Sciatic nerve (tissue), 2 donors: ENCODE results near the gene IQSEC3. TPM values are rescaled to one million over a fixed set of nuclear protein-coding genes. Genes with fewer than 3 reads are reported as not detected.
"Not testable (repeated sequence)": the region's sequence is repeated elsewhere in the genome, so short reads cannot be mapped to it uniquely, and the experiment has no call there.

ENCODE experiments used
- ATAC-seq: fragments of 200-7000 bp; cut with Tn5 transposase; one replicate; pipeline ENCODE4 v1.9.1; 2020; ENCODE audit warnings: mild to moderate bottlenecking, moderate library complexity
- DNase-seq: peaks from one replicate; pipeline ENCODE4 v3.0.0-alpha.2; 2020; ENCODE audit warnings: low spot score
- intact Hi-C: fragments of 100-400 bp; cut with DNase I; formaldehyde crosslinking; loops from one replicate; pipeline ENCODE4 v1.14.2; 2022
- total RNA-seq: library from RNA; stranded (reverse); fragmentation: NEBNext Ultra II Directional; extraction: Animal tissue kit (Norgen Biotek cat#: 25700); gene quantifications from one replicate; pipeline ENCODE4 v1.2.1, GENCODE V29; 2021
- donor health status: DM: no; HTN: no; CAD: no.
- donor health status: DM: no; HTN: no; CAD: no.

The IQSEC3 gene
- total RNA-seq, result 6.8 TPM

GRCh38 chr12:66428-66781 lies at the start of gene IQSEC3:
Gene IQSEC3 (plus strand): TSS chr12:66767. CDS start chr12:66883, 116 bp downstream.
- ATAC-seq, intact Hi-C loops: not testable (repeated sequence)

GRCh38 chr12:17370-18340 lies 48.9 kb upstream of the IQSEC3 start:
- DNase-seq, ATAC-seq: not testable (repeated sequence)

More at GRCh38 chr12:66428-66781, at the start of gene IQSEC3:
- DNase-seq, result not testable (repeated sequence)

DNA sequence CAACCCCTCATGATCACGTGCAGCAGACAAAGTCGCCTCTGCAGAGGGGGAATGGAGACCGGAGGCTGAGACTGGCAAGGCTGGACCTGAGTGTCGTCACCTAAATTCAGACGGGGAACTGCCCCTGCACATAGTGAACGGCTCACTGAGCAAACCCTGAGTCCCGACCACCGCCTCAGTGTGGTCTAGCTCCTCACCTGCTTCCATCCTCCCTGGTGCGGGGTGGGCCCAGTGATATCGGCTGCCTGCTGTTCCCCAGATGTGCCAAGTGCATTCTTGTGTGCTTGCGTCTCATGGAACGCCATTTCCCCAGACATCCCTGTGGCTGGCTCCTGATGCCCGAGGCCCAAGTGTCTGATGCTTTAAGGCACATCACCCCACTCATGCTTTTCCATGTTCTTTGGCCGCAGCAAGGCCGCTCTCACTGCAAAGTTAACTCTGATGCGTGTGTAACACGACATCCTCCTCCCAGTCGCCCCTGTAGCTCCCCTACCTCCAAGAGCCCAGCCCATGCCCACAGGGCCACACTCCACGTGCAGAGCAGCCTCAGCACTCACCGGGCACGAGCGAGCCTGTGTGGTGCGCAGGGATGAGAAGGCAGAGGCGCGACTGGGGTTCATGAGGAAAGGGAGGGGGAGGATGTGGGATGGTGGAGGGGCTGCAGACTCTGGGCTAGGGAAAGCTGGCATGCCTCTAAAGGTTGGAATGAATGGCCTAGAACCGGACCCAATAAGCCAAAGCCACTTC lies 47.6 kb upstream of the IQSEC3 start:
- DNase-seq, ATAC-seq, intact Hi-C loops: not testable (repeated sequence)

More at GRCh38 chr12:17370-18340, 48.9 kb upstream of the IQSEC3 start:
- intact Hi-C loops, result not testable (repeated sequence)

DNA sequence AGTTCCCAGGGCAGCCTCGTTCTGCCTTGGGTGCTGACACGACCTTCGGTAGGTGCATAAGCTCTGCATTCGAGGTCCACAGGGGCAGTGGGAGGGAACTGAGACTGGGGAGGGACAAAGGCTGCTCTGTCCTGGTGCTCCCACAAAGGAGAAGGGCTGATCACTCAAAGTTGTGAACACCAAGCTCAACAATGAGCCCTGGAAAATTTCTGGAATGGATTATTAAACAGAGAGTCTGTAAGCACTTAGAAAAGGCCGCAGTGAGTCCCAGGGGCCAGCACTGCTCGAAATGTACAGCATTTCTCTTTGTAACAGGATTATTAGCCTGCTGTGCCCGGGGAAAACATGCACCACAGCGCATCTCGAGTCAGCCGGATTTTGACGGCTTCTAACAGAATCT lies 46.7 kb upstream of the IQSEC3 start:
- ATAC-seq, intact Hi-C loops: not testable (repeated sequence)

DNA sequence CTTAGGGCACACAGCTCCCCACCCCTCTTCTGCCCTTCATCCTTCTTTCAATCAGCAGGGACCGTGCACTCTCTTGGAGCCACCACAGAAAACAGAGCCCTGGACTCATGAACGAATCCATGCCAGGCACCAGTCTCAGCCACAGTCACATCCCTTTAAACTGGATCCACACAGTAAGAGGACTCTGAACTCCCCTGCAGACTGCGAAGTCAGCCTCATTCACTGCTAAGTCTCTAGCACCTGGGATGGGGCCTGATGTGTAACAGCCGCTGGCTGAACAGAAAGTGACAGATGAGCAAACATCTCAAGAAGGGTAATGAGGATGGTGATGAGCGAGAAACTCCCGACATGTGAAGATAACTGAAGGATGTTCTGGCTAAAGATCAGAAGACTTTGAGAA lies 45.8 kb upstream of the IQSEC3 start:
- intact Hi-C loops, result no loop called here
- ATAC-seq (peak; percentile 68), DNase-seq (no peak)

More for the DNA sequence above, 46.7 kb upstream of the IQSEC3 start:
- DNase-seq, result not testable (repeated sequence)

- peak; percentile 62 for ATAC-seq
- intact Hi-C loops, result no loop called here
- no peak for DNase-seq
These were observed 45.0 kb upstream of the IQSEC3 start for GRCh38 chr12:21301-22189.

- no peak for DNase-seq
- ATAC-seq, result peak; percentile 32
- intact Hi-C loops, result no loop called here
These were observed 44.4 kb upstream of the IQSEC3 start for GRCh38 chr12:22190-22529.

DNA sequence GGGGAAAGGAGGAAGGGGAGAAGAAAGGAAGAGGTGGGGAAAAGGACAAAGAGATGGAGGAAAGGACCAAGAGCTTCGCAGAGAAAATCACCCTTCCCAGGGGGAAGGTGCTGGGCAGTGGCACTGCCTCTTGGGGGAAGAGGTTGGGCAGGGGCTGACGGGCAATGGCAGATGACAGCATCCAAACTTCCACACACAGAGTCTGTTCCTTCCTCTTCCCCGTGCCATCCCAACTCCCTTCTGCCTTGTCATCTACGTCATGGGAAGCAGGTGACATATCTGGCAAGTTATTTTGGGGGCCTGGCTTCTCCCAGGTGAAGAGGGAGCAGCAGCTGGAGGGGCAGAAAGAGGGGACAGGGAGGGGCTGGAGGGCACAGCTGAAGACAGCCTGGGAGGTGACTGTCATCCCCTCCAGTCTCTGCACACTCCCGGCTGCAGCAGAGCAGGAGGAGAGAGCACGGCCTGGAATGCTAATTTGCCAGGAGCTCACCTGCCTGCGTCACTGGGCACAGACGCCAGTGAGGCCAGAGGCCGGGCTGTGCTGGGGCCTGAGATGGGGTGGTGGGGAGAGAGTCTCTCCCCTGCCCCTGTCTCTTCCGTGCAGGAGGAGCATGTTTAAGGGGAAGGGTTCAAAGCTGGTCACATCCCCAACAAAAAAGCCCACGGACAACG lies 43.9 kb upstream of the IQSEC3 start:
- DNase-seq (no peak), ATAC-seq (no peak)
- intact Hi-C loops, result no loop called here

DNA sequence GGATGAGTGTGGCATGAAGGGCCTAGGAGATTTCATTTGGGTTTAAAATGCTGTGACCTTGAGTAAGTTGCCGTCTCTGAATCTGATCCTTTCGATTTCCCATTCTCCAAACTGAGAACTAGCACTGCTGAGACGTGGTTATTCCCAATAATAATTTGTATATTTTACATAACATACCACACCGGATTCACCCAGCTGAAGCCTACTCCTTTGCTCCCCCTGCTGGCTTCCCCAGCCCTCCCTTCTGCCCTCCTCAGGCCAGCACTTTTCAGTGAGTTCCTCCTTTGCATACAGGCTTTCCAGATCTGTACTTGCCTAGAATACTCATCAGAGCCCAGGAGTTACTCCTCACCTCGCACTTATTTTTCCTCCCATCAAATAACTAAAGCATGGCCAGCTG lies 38.7 kb upstream of the IQSEC3 start:
- intact Hi-C loops, ATAC-seq: not testable (repeated sequence)

GRCh38 chr12:38775-39174 lies 27.8 kb upstream of the IQSEC3 start:
- DNase-seq, intact Hi-C loops, ATAC-seq: not testable (repeated sequence)

More for the DNA sequence above, 38.7 kb upstream of the IQSEC3 start:
- not testable (repeated sequence) for DNase-seq

GRCh38 chr12:39555-40265 lies 26.9 kb upstream of the IQSEC3 start:
- not testable (repeated sequence) for ATAC-seq

DNA sequence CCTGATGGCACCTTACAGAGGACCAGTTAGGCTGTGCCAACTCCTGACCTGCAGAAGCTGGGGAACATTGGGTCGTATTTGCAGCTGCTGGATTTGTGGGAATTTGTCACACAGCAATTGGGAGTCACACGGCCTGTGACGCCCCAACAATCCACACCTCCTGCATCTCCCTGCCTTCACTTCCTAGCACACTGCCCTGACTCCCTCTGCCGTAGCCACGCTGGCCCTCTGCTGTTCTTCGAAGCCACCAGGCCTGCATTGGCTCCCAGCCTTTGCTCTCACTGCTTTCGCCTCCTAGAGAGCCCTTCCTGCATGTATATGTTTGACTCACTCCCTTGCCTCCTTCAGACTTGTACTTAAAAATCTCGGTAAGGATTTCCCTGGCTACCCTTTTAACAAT lies 22.2 kb upstream of the IQSEC3 start:
- ATAC-seq, DNase-seq, intact Hi-C loops: not testable (repeated sequence)

More at GRCh38 chr12:39555-40265, 26.9 kb upstream of the IQSEC3 start:
- intact Hi-C loops, DNase-seq: not testable (repeated sequence)

GRCh38 chr12:45235-45990 lies 21.2 kb upstream of the IQSEC3 start:
- DNase-seq, intact Hi-C loops: not testable (repeated sequence)
- ATAC-seq, result peak; percentile 41

DNA sequence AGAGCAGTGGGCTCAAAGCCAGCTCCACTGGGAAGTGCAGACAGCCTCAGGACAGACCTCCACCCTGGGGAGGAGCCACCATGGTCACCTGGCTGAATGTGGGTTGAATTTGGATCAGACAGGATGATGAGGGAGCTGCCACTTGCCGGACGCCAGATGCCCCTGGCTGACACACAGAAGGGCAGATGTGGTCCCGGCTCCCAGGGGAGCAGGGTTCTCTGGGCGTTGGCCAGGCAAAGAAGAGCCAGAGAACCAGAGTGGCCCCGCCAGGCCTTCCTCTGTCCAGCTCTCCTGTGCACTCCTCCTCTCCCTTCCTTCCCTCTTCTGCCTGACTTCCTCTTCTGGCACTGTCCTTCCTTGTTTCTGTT lies 20.6 kb upstream of the IQSEC3 start:
- intact Hi-C loops, DNase-seq: not testable (repeated sequence)
- peak; percentile 74 for ATAC-seq

- intact Hi-C loops, DNase-seq, ATAC-seq: not testable (repeated sequence)
These were observed 20.0 kb upstream of the IQSEC3 start for GRCh38 chr12:46542-46941.

DNA sequence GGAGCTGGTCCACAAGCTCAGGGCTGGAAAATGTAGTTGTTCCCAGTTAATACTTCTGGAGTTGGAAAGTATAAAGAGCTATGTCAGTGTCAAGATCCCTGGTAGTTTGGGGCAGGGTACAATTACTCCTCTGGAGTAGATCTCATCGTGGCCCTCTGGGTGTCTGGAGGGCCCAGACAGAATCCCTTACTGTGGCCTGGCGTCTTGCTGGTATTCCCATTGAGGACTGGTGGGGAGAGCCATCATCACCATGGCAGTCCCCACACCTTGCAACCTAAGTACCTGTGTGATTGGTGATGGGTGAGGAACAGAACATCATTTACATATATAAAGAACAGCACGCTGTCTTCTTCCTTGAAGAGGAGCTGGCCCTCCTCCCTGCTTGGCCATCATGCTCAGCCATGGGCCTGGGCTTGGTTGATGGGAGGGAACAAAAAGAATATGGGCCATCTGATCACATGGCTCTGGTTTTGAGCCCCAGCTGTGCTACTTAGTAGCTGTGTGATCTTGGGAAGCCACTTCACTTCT lies 18.8 kb upstream of the IQSEC3 start:
- DNase-seq, intact Hi-C loops, ATAC-seq: not testable (repeated sequence)
